Mammary epithelial cell (primary cell): ENCODE data around the gene DNASE1L3.

ENCODE experiments used
- CTCF ChIP-seq, 2 donors: IDR thresholded peaks in 1 of 2; conservative IDR thresholded peaks in 1 of 2; 2 replicates each; pipeline ENCODE4 v1.5.1; 2011 to 2012; ENCODE audit warnings: inconsistent platforms in 2 of 2, low read length in 2 of 2, mild to moderate bottlenecking in 2 of 2, control low read depth in 1 of 2, low read depth in 1 of 2; ENCODE audit not compliant: insufficient read depth in 1 of 2; ENCODE audit errors: extremely low read depth in 1 of 2
- EZH2 ChIP-seq: IDR thresholded peaks from 2 replicates; pipeline ENCODE4 v1.6.1; 2012; ENCODE audit warnings: low read length, inconsistent platforms, borderline replicate concordance

- TF ChIP-seq CTCF (conservative IDR thresholded peaks at IDR 0.05 in 1 of 2, IDR thresholded peaks at IDR 0.05 in 1 of 2; ENCODE audit: extremely low read depth in 1 of 2, insufficient read depth in 1 of 2, low read depth in 1 of 2, low read length in 2 of 2): no peak
- TF ChIP-seq EZH2: no peak
These were observed 31.6 kb upstream of the DNASE1L3 start for GRCh38 chr3:58242340-58242739.
